Naive thymus-derived CD4-positive, alpha-beta T cell (primary cell): ENCODE results near the gene GPRC5C. TPM values are rescaled to one million over a fixed set of nuclear protein-coding genes. Genes with fewer than 3 reads are reported as not detected.

Source experiments
- ATAC-seq: fragments of 150-1000 bp; cut with Tn5 transposase; 2 replicates; pipeline ENCODE4 v1.10.0; 2021; ENCODE audit warnings: mild to moderate bottlenecking, moderate library complexity
- CTCF ChIA-PET: fragments of 350-600 bp; sonication (Branson Sonifier 250); formaldehyde crosslinking; loops from one replicate; lab custom pipeline; 2021; ENCODE audit warnings: antibody characterized with exemption; lab: Charles Lee
- POLR2A ChIA-PET: fragments of 350-600 bp; sonication (Branson Sonifier 250); formaldehyde crosslinking; loops from one replicate; lab custom pipeline; 2021; ENCODE audit warnings: antibody characterized with exemption, inconsistent platforms; lab: Charles Lee
- DNase-seq, 9 donors: peaks; one replicate each; pipeline versions ENCODE4 v3.0.0 to v3.0.0-alpha.2; 2020 to 2022; ENCODE audit warnings: mixed read lengths in 1 of 9
- H3K27ac ChIP-seq: one replicate; pipeline ENCODE4 v1.7.0; 2013; ENCODE audit warnings: mild to moderate bottlenecking, low read depth, low read length, moderate library complexity
- H3K27me3 ChIP-seq, 2 donors: one replicate each; pipeline ENCODE4 v1.7.0; 2013; ENCODE audit warnings: low read length in 2 of 2, mild to moderate bottlenecking in 2 of 2, moderate library complexity in 2 of 2; ENCODE audit not compliant: control insufficient read depth in 2 of 2, insufficient read depth in 2 of 2
- H3K36me3 ChIP-seq, 3 experiments: 1 replicate in 2 of 3; 2 replicates in 1 of 3; pipeline ENCODE4 v1.7.0; 2013; ENCODE audit warnings: low read length in 3 of 3, mild to moderate bottlenecking in 3 of 3, moderate library complexity in 1 of 3; ENCODE audit not compliant: insufficient read depth in 3 of 3, control insufficient read depth in 2 of 3
- H3K4me1 ChIP-seq, 2 donors: one replicate each; pipeline ENCODE4 v1.7.0; 2013; ENCODE audit warnings: low read length in 2 of 2, mild to moderate bottlenecking in 2 of 2, moderate library complexity in 1 of 2; ENCODE audit not compliant: control insufficient read depth in 2 of 2, insufficient read depth in 2 of 2
- H3K4me3 ChIP-seq: 2 replicates; pipeline ENCODE4 v1.7.0; 2013; ENCODE audit warnings: mild to moderate bottlenecking, low read length
- H3K9me3 ChIP-seq, 3 experiments: 1 replicate in 2 of 3; 2 replicates in 1 of 3; pipeline ENCODE4 v1.7.0; 2013; ENCODE audit warnings: low read length in 3 of 3; ENCODE audit not compliant: control insufficient read depth in 2 of 3
- H3K27ac Mint-ChIP-seq, 9 donors: one replicate each; pipeline ENCODE4 v1.8.0; 2020 to 2022; ENCODE audit warnings: mixed read lengths in 9 of 9, mild to moderate bottlenecking in 8 of 9, moderate library complexity in 5 of 9, inconsistent platforms in 2 of 9
- H3K27me3 Mint-ChIP-seq, 5 donors: one replicate each; pipeline ENCODE4 v1.8.0; 2021 to 2022; ENCODE audit warnings: mixed read lengths in 5 of 5, mild to moderate bottlenecking in 1 of 5
- H3K36me3 Mint-ChIP-seq, 5 donors: one replicate each; pipeline ENCODE4 v1.8.0; 2020 to 2022; ENCODE audit warnings: mixed read lengths in 5 of 5, mild to moderate bottlenecking in 3 of 5, inconsistent platforms in 1 of 5
- H3K4me1 Mint-ChIP-seq, 7 donors: one replicate each; pipeline ENCODE4 v1.8.0; 2020 to 2022; ENCODE audit warnings: mixed read lengths in 7 of 7, mild to moderate bottlenecking in 3 of 7, inconsistent platforms in 1 of 7
- H3K4me3 Mint-ChIP-seq, 10 donors: one replicate each; pipeline ENCODE4 v1.8.0; 2020 to 2022; ENCODE audit warnings: mild to moderate bottlenecking in 10 of 10, mixed read lengths in 10 of 10, moderate library complexity in 6 of 10, inconsistent platforms in 2 of 10
- H3K9me3 Mint-ChIP-seq, 11 donors: one replicate each; pipeline ENCODE4 v1.8.0; 2020 to 2022; ENCODE audit warnings: mixed read lengths in 11 of 11, mild to moderate bottlenecking in 4 of 11, inconsistent platforms in 1 of 11, moderate library complexity in 1 of 11
- intact Hi-C, 2 donors: fragments of 100-400 bp; cut with micrococcal nuclease; formaldehyde crosslinking; loops; one replicate each; pipeline ENCODE4 v1.15.1; 2023
- polyA plus RNA-seq, 2 donors: library from polyadenylated mRNA; unstranded; fragments of 300-500 nt; fragmentation: Illumina TruSeq; gene quantifications; one replicate each; pipeline ENCODE4 v1.2.3, GENCODE V29; 2021
- total RNA-seq, 6 experiments: library from RNA in 5 of 6; stranded (reverse) in 5 of 6; gene quantifications; 1 replicate in 5 of 6; 2 replicates in 1 of 6; pipeline ENCODE4 v1.2.3 and lab custom pipeline; 2021 to 2026

Gene GPRC5C
- total and polyA plus RNA-seq, 7 experiments from 2014 or later: 0.13 to 1.9 (median 0.29) TPM; not detected in 4

- Histone ChIP-seq H3K36me3 (no peaks in the 10 kb centered on the region), H3K27me3 (no peaks in the 10 kb centered on the region), H3K4me3 (peak overlapping the region; percentile 40), H3K4me1 (peaks cover 4 to 29% of the 10 kb centered on the region in 2 donors), H3K9me3 (no peaks in the 10 kb centered on the region), H3K27ac (no peak overlapping the region)
- Mint-ChIP-seq H3K4me3 (peak overlapping the region in 7 of 10 donors; percentile 29 to 69 (median 45)), H3K27ac (no peak overlapping the region), H3K9me3 (no peaks in the 10 kb centered on the region), H3K36me3 (no peaks in the 10 kb centered on the region), H3K27me3 (peaks cover 0 to 22% (median 0%) of the 10 kb centered on the region in 5 donors), H3K4me1 (peaks cover 0 to 40% (median 7%) of the 10 kb centered on the region in 7 donors)
- ATAC-seq (peak; percentile 24), DNase-seq (peak in 6 of 9 donors; percentile 38 to 83 (median 48))
- intact Hi-C loops: loop anchor here (1.0 to 10.0 kb wide), 3 partner anchors 12 to 150 kb away; partner anchors contain the start of gene CD300A (in 1 of the 2)
- ChIA-PET CTCF (interaction anchor here (0.7 to 5.6 kb wide), 6 partner anchors 16 to 85 kb away, joined by 3 to 40 read pairs (median 6); partner anchors contain the start of gene GPR142), POLR2A (no interaction called here)
Observed at GRCh38 chr17:74454197-74455024, 22.5 kb downstream of the GPRC5C start.

- no peaks in the 10 kb centered on the region for H3K9me3 ChIP-seq
- no peak overlapping the region for H3K4me3 ChIP-seq
- H3K27ac ChIP-seq: no peak overlapping the region
- no peaks in the 10 kb centered on the region for H3K36me3 ChIP-seq
- no peaks in the 10 kb centered on the region for H3K36me3 Mint-ChIP-seq
- ChIA-PET CTCF (interaction anchor here (0.6 to 5.6 kb wide), 7 partner anchors 17 to 86 kb away, joined by 3 to 40 read pairs (median 4); partner anchors contain the start of gene GPR142), POLR2A (no interaction called here)
- no peak overlapping the region for H3K27ac Mint-ChIP-seq
- peak overlapping the region in 2 of 10 donors; percentile 30 to 69 for H3K4me3 Mint-ChIP-seq
- ATAC-seq (no peak), DNase-seq (no peak)
- intact Hi-C loops: loop anchor here in 1 of 2 donors (10.0 kb wide), 1 partner anchor 150 kb away; no protein-coding TSS in a partner anchor
- peaks cover 0 to 40% (median 9%) of the 10 kb centered on the region in 7 donors for H3K4me1 Mint-ChIP-seq
- H3K27me3 ChIP-seq: no peaks in the 10 kb centered on the region
- H3K4me1 ChIP-seq: peaks cover 4 to 36% of the 10 kb centered on the region in 2 donors
- no peaks in the 10 kb centered on the region for H3K9me3 Mint-ChIP-seq
- peaks cover 0 to 22% (median 0%) of the 10 kb centered on the region in 5 donors for H3K27me3 Mint-ChIP-seq
Observed at GRCh38 chr17:74455025-74455545, 23.2 kb downstream of the GPRC5C start.

- Histone ChIP-seq H3K4me1 (peaks cover 4 to 42% of the 10 kb centered on the region in 2 donors), H3K9me3 (no peaks in the 10 kb centered on the region), H3K36me3 (no peaks in the 10 kb centered on the region), H3K4me3 (no peak overlapping the region), H3K27me3 (no peaks in the 10 kb centered on the region), H3K27ac (no peak overlapping the region)
- DNase-seq (no peak), ATAC-seq (no peak)
- H3K27me3 Mint-ChIP-seq: peaks cover 0 to 22% (median 0%) of the 10 kb centered on the region in 5 donors
- H3K36me3 Mint-ChIP-seq: no peaks in the 10 kb centered on the region
- no peak overlapping the region for H3K27ac Mint-ChIP-seq
- CTCF ChIA-PET: interaction anchor here (0.6 to 5.6 kb wide), 9 partner anchors 18 to 87 kb away, joined by 3 to 40 read pairs (median 4); partner anchors contain the start of gene GPR142
- no peaks in the 10 kb centered on the region for H3K9me3 Mint-ChIP-seq
- intact Hi-C loops: loop anchor here in 1 of 2 donors (10.0 kb wide), 1 partner anchor 151 kb away; no protein-coding TSS in a partner anchor
- POLR2A ChIA-PET: no interaction called here
- H3K4me1 Mint-ChIP-seq: peaks cover 0 to 42% (median 11%) of the 10 kb centered on the region in 7 donors
- H3K4me3 Mint-ChIP-seq: peak overlapping the region in 4 of 10 donors; percentile 6 to 72 (median 22)
Observed at GRCh38 chr17:74455821-74456220, 23.9 kb downstream of the GPRC5C start.

- peaks cover 5 to 52% of the 10 kb centered on the region in 2 donors for H3K4me1 ChIP-seq
- DNase-seq: peak; percentile 22 to 72 (median 50)
- Mint-ChIP-seq H3K4me3 (peak overlapping the region in 3 of 10 donors; percentile 17 to 30 (median 25)), H3K4me1 (peaks cover 0 to 43% (median 12%) of the 10 kb centered on the region in 7 donors), H3K27ac (peak overlapping the region in 3 of 9 donors; percentile 18 to 65 (median 30)), H3K27me3 (peaks cover 0 to 19% (median 0%) of the 10 kb centered on the region in 5 donors), H3K9me3 (no peaks in the 10 kb centered on the region), H3K36me3 (no peaks in the 10 kb centered on the region)
- ChIA-PET CTCF (interaction anchor here (0.7 to 5.6 kb wide), 12 partner anchors 9 to 254 kb away, joined by 3 to 40 read pairs (median 4); partner anchors contain the start of genes GPR142 and RPL38), POLR2A (interaction anchor here (1.1 kb wide), 1 partner anchor 10 kb away, joined by 3 read pairs; no protein-coding TSS in a partner anchor)
- H3K9me3 ChIP-seq: no peaks in the 10 kb centered on the region
- intact Hi-C loops: loop anchor here (1.0 to 10.0 kb wide), 7 partner anchors 36 to 254 kb away; partner anchors contain the start of gene RPL38 (in 1 of the 2)
- H3K4me3 ChIP-seq: no peak overlapping the region
- ATAC-seq: peak; percentile 68
- no peaks in the 10 kb centered on the region for H3K27me3 ChIP-seq
- no peaks in the 10 kb centered on the region for H3K36me3 ChIP-seq
- H3K27ac ChIP-seq: no peak overlapping the region
Observed at GRCh38 chr17:74457146-74457819, 25.4 kb downstream of the GPRC5C start.

GRCh38 chr17:74457820-74458166 lies 25.9 kb downstream of the GPRC5C start:
- Mint-ChIP-seq H3K4me1 (peaks cover 4 to 43% (median 17%) of the 10 kb centered on the region in 7 donors), H3K9me3 (no peaks in the 10 kb centered on the region), H3K36me3 (no peaks in the 10 kb centered on the region), H3K27me3 (peaks cover 0 to 14% (median 0%) of the 10 kb centered on the region in 5 donors), H3K4me3 (peak overlapping the region in 2 of 10 donors; percentile 17 to 25), H3K27ac (peak overlapping the region in 2 of 9 donors; percentile 18 to 30)
- POLR2A ChIA-PET: interaction anchor here (1.1 kb wide), 1 partner anchor 9 kb away, joined by 3 read pairs; no protein-coding TSS in a partner anchor
- intact Hi-C loops: loop anchor here (1.0 to 10.0 kb wide), 7 partner anchors 36 to 254 kb away; partner anchors contain the start of gene RPL38 (in 1 of the 2)
- H3K4me3 ChIP-seq: no peak overlapping the region
- H3K4me1 ChIP-seq: peaks cover 10 to 52% of the 10 kb centered on the region in 2 donors
- DNase-seq: no peak
- H3K9me3 ChIP-seq: no peaks in the 10 kb centered on the region
- H3K36me3 ChIP-seq: no peaks in the 10 kb centered on the region
- ATAC-seq: no peak
- CTCF ChIA-PET: interaction anchor here (0.9 to 5.6 kb wide), 8 partner anchors 10 to 254 kb away, joined by 3 to 40 read pairs (median 4); partner anchors contain the start of genes GPR142 and RPL38
- no peak overlapping the region for H3K27ac ChIP-seq
- no peaks in the 10 kb centered on the region for H3K27me3 ChIP-seq
